Activated B cell treated with CpG ODN at 0.5 μM for 24 hours (primary cell): ENCODE data around the gene KRTAP19-2. TPM values are rescaled to one million over a fixed set of nuclear protein-coding genes. Genes with fewer than 3 reads are reported as not detected.

Source experiments
- ATAC-seq: fragments of 200-7000 bp; cut with Tn5 transposase; one replicate; pipeline ENCODE4 v1.10.0; 2021; ENCODE audit warnings: low read depth, mild to moderate bottlenecking, moderate library complexity
- CTCF ChIA-PET: fragments of 350-600 bp; sonication (Branson Sonifier 250); formaldehyde crosslinking; loops from one replicate; lab custom pipeline; 2021; ENCODE audit warnings: antibody characterized with exemption; lab: Charles Lee
- POLR2A ChIA-PET: fragments of 350-600 bp; sonication (Branson Sonifier 250); formaldehyde crosslinking; loops from one replicate; lab custom pipeline; 2021; ENCODE audit warnings: antibody characterized with exemption; lab: Charles Lee
- DNase-seq: peaks from one replicate; pipeline ENCODE4 v3.0.0; 2022
- H3K27ac Mint-ChIP-seq: one replicate; pipeline ENCODE4 v1.8.0; 2020; ENCODE audit warnings: mixed read lengths
- H3K27me3 Mint-ChIP-seq: one replicate; pipeline ENCODE4 v1.8.0; 2021; ENCODE audit warnings: mixed read lengths
- H3K36me3 Mint-ChIP-seq: one replicate; pipeline ENCODE4 v1.8.0; 2021; ENCODE audit warnings: low read depth, mixed read lengths
- H3K4me1 Mint-ChIP-seq: one replicate; pipeline ENCODE4 v1.8.0; 2021; ENCODE audit warnings: mixed read lengths
- H3K4me3 Mint-ChIP-seq: one replicate; pipeline ENCODE4 v1.8.0; 2020; ENCODE audit warnings: mild to moderate bottlenecking, mixed read lengths
- H3K9me3 Mint-ChIP-seq: one replicate; pipeline ENCODE4 v1.8.0; 2020; ENCODE audit warnings: mixed read lengths
- CTCF ChIP-seq: fragments of 200-600 bp; IDR thresholded peaks from one replicate; pipeline ENCODE4 v1.8.0; 2022; ENCODE audit warnings: antibody characterized with exemption, mild to moderate bottlenecking
- intact Hi-C: fragments of 100-400 bp; cut with micrococcal nuclease; formaldehyde crosslinking; loops from one replicate; pipeline ENCODE4 v1.15.1; 2024
- total RNA-seq: library from RNA; stranded (reverse); gene quantifications from 2 replicates; pipeline ENCODE4 v1.2.3, GENCODE V29; 2022

KRTAP19-2 gene
- total RNA-seq, 1 donor from 2014 or later = not detected

DNA sequence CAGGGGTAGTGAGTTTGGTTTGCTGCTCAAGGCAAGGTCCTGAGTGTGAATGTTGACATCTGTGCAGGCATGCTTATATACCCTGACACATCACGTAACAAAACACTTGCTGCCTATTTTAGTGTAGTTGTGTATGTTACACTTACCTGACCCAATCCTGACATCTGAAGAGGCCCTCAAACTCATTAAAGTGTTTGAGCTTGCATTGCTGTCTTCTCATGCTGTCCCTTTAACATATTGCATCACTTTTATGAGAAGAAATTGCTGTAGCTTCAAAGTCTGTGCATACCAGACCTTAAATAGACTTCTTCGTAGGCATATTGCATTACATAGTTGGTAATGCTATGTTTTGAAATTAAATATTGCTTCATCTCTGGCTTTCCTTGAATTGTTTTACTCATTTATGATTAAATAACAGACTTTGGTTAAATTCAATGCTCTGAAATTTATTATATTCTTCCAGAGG, 4.8 kb upstream of the KRTAP19-2 start, which contains the start of gene KRTAP19-3:
KRTAP19-3 (minus strand) TSS at position 51 of the 466 bp plus-strand sequence. CDS start 56 bp downstream, outside the sequence.
- ATAC-seq (no peak), DNase-seq (no peak)
- H3K4me3 Mint-ChIP-seq = no peak within 1 kb of the TSS
- no peak within 1 kb of the TSS for H3K27ac Mint-ChIP-seq
- intact Hi-C loops = loop anchor here (10.0 kb wide), 1 partner anchor 47 kb away; the partner anchor contains the start of gene KRTAP15-1
- no peak for TF ChIP-seq CTCF
- POLR2A ChIA-PET = no interaction called here
- no peaks in the 10 kb centered on the region for H3K27me3 Mint-ChIP-seq
- CTCF ChIA-PET = no interaction called here
- H3K4me1 Mint-ChIP-seq = no peaks in the 10 kb centered on the region
- no peaks in the 10 kb centered on the region for H3K36me3 Mint-ChIP-seq
- peaks cover 2% of the 10 kb centered on the region for H3K9me3 Mint-ChIP-seq

GRCh38 chr21:30486180-30486579, 1.1 kb downstream of the KRTAP19-2 start:
- Mint-ChIP-seq H3K27ac (no peak overlapping the region), H3K27me3 (no peaks in the 10 kb centered on the region), H3K4me1 (no peaks in the 10 kb centered on the region), H3K36me3 (no peaks in the 10 kb centered on the region), H3K4me3 (no peak overlapping the region), H3K9me3 (peaks cover 14% of the 10 kb centered on the region)
- ChIA-PET POLR2A (no interaction called here), CTCF (no interaction called here)
- no peak for DNase-seq
- ATAC-seq = no peak
- TF ChIP-seq CTCF = no peak
- intact Hi-C loops = no loop called here

GRCh38 chr21:30482130-30482529, 5.1 kb downstream of the KRTAP19-2 start:
- ChIA-PET CTCF (no interaction called here), POLR2A (no interaction called here)
- H3K27ac Mint-ChIP-seq = no peak overlapping the region
- no peaks in the 10 kb centered on the region for H3K27me3 Mint-ChIP-seq
- DNase-seq (no peak), ATAC-seq (no peak)
- no peak overlapping the region for H3K4me3 Mint-ChIP-seq
- intact Hi-C loops = no loop called here
- no peaks in the 10 kb centered on the region for H3K4me1 Mint-ChIP-seq
- no peaks in the 10 kb centered on the region for H3K36me3 Mint-ChIP-seq
- TF ChIP-seq CTCF = no peak
- peaks cover 13% of the 10 kb centered on the region for H3K9me3 Mint-ChIP-seq

DNA sequence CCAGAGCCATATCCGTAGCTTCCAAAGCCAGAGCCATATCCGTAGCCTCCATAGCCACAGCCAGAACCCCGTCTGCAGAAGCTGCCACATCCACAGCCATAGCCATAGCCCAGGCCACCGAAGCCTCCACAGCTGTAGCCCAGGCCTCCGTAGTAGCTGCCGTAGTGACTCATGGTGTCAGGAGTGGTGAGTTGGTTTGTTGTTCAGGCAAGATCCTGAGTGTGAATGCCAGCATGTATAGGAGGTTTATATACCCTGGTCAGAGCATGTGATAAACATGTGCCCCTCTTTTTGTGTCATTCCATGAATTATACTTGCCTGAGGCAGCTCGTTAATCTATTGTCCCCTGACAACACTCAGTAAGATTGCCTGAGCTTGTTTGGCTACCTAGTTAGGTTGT, 7.1 kb downstream of the KRTAP19-2 start, which contains the start of gene KRTAP19-1:
KRTAP19-1 (minus strand) TSS at position 223 of the 400 bp plus-strand sequence; CDS start at position 173, 50 bp downstream.
- H3K36me3 Mint-ChIP-seq = no peaks in the 10 kb centered on the region
- H3K27me3 Mint-ChIP-seq = no peaks in the 10 kb centered on the region
- ChIA-PET CTCF (no interaction called here), POLR2A (no interaction called here)
- no peak for DNase-seq
- intact Hi-C loops = no loop called here
- ATAC-seq = no peak
- peaks cover 6% of the 10 kb centered on the region for H3K9me3 Mint-ChIP-seq
- no peak within 1 kb of the TSS for H3K27ac Mint-ChIP-seq
- H3K4me3 Mint-ChIP-seq = no peak within 1 kb of the TSS
- TF ChIP-seq CTCF = no peak
- H3K4me1 Mint-ChIP-seq = no peaks in the 10 kb centered on the region

GRCh38 chr21:30479259-30479658, 8.0 kb downstream of the KRTAP19-2 start:
- H3K36me3 Mint-ChIP-seq = no peaks in the 10 kb centered on the region
- POLR2A ChIA-PET = no interaction called here
- H3K4me3 Mint-ChIP-seq = no peak overlapping the region
- CTCF ChIA-PET = no interaction called here
- H3K4me1 Mint-ChIP-seq = no peaks in the 10 kb centered on the region
- H3K27me3 Mint-ChIP-seq = no peaks in the 10 kb centered on the region
- intact Hi-C loops = no loop called here
- H3K27ac Mint-ChIP-seq = no peak overlapping the region
- DNase-seq (no peak), ATAC-seq (no peak)
- H3K9me3 Mint-ChIP-seq = peaks cover 4% of the 10 kb centered on the region
- no peak for TF ChIP-seq CTCF
